GM23338 (cell line): Measurements from ENCODE around the gene ATP8B2. TPM values are rescaled to one million over a fixed set of nuclear protein-coding genes. Genes with fewer than 3 reads are reported as not detected.
A peak's percentile ranks its signal among the peaks of the same experiment; 100 is the strongest.
"Not testable (repeated sequence)": the region's sequence is repeated elsewhere in the genome, so short reads cannot be mapped to it uniquely, and the experiment has no call there.

Experiments
- ATAC-seq: fragments of 200-7000 bp; cut with Tn5 transposase; 3 replicates; pipeline ENCODE4 v1.9.1; 2020
- DNase-seq: peaks from one replicate; pipeline ENCODE4 v3.0.0-alpha.2; 2015; ENCODE audit warnings: low spot score
- H2AFZ ChIP-seq: fragments of 200-600 bp; sonication (generic); 2 replicates; pipeline ENCODE4 v1.8.0; 2016; ENCODE audit warnings: antibody characterized with exemption, mild to moderate bottlenecking, moderate library complexity
- H3F3A ChIP-seq: fragments of 200-600 bp; sonication (generic); replicated peaks from 2 replicates; pipeline ENCODE4 v1.8.0; 2017; ENCODE audit warnings: antibody characterized with exemption, mixed run types, low read depth
- H3K27ac ChIP-seq: fragments of 200-600 bp; sonication (generic); 2 replicates; pipeline ENCODE4 v1.6.1; 2016; ENCODE audit warnings: low read depth
- H3K27me3 ChIP-seq: fragments of 200-600 bp; sonication (generic); 2 replicates; pipeline ENCODE4 v1.8.0; 2016; ENCODE audit warnings: mild to moderate bottlenecking, mixed run types, moderate library complexity; ENCODE audit not compliant: insufficient read depth
- H3K36me3 ChIP-seq: fragments of 200-600 bp; sonication (generic); 2 replicates; pipeline ENCODE4 v1.8.0; 2016; ENCODE audit warnings: mild to moderate bottlenecking; ENCODE audit not compliant: insufficient read depth
- H3K4me1 ChIP-seq: fragments of 200-600 bp; sonication (generic); 2 replicates; pipeline ENCODE4 v1.8.0; 2016; ENCODE audit warnings: mild to moderate bottlenecking, moderate library complexity; ENCODE audit not compliant: insufficient read depth
- H3K4me2 ChIP-seq: fragments of 200-600 bp; sonication (generic); 2 replicates; pipeline ENCODE4 v1.7.1; 2017; ENCODE audit warnings: mixed run types
- H3K4me3 ChIP-seq: fragments of 200-600 bp; sonication (generic); 2 replicates; pipeline ENCODE4 v1.6.1; 2016; ENCODE audit warnings: mixed run types
- H3K79me2 ChIP-seq: fragments of 200-600 bp; sonication (generic); replicated peaks from 2 replicates; pipeline ENCODE4 v1.8.0; 2017; ENCODE audit warnings: mild to moderate bottlenecking; ENCODE audit not compliant: insufficient read depth
- H3K9me2 ChIP-seq: fragments of 200-600 bp; sonication (generic); 2 replicates; pipeline ENCODE4 v1.8.0; 2017; ENCODE audit not compliant: insufficient read depth
- H4K20me1 ChIP-seq: fragments of 200-600 bp; sonication (generic); replicated peaks from 2 replicates; pipeline ENCODE4 v1.8.0; 2017; ENCODE audit warnings: mild to moderate bottlenecking; ENCODE audit not compliant: insufficient read depth
- H3K27ac Mint-ChIP-seq: 2 replicates; pipeline ENCODE4 v1.8.0; 2020; ENCODE audit warnings: inconsistent platforms, mild to moderate bottlenecking, moderate library complexity, mixed read lengths
- H3K27me3 Mint-ChIP-seq: 3 replicates; pipeline ENCODE4 v1.8.0; 2022; ENCODE audit warnings: low read depth, mild to moderate bottlenecking, moderate library complexity, mixed read lengths, inconsistent platforms; ENCODE audit not compliant: insufficient read depth, poor library complexity
- H3K36me3 Mint-ChIP-seq: 3 replicates; pipeline ENCODE4 v1.8.0; 2021; ENCODE audit warnings: low read depth, mild to moderate bottlenecking, inconsistent platforms, moderate library complexity, mixed read lengths
- H3K4me1 Mint-ChIP-seq: 3 replicates; pipeline ENCODE4 v1.8.0; 2020; ENCODE audit warnings: mild to moderate bottlenecking, inconsistent platforms, mixed read lengths
- H3K4me3 Mint-ChIP-seq: 3 replicates; pipeline ENCODE4 v1.8.0; 2021; ENCODE audit warnings: moderate library complexity, mild to moderate bottlenecking, inconsistent platforms, mixed read lengths
- H3K9me3 Mint-ChIP-seq: 3 replicates; pipeline ENCODE4 v1.8.0; 2020; ENCODE audit warnings: moderate library complexity, mild to moderate bottlenecking, inconsistent platforms, mixed read lengths
- CREB1 ChIP-seq: fragments of 250-450 bp; sonication (Bioruptor Pico); IDR thresholded peaks from 2 replicates; pipeline ENCODE4 v1.5.0; 2020; ENCODE audit warnings: low read depth, mild to moderate bottlenecking, moderate library complexity
- EZH2 ChIP-seq: fragments of 200-600 bp; sonication (generic); IDR thresholded peaks from one replicate; pipeline ENCODE4 v1.8.0; 2017; ENCODE audit warnings: antibody characterized with exemption, mild to moderate bottlenecking, low read depth; ENCODE audit not compliant: unreplicated experiment
- EZH2phosphoT487 ChIP-seq: fragments of 200-600 bp; sonication (generic); IDR thresholded peaks from one replicate; pipeline ENCODE4 v1.8.1; 2018; ENCODE audit warnings: antibody characterized with exemption; ENCODE audit not compliant: unreplicated experiment
- JUNB ChIP-seq: IDR thresholded peaks from one replicate; pipeline ENCODE4 v1.6.1; 2016; ENCODE audit warnings: antibody characterized with exemption; ENCODE audit not compliant: unreplicated experiment
- NANOG ChIP-seq: IDR thresholded peaks from 2 replicates; pipeline ENCODE4 v1.6.1; 2016; ENCODE audit warnings: antibody characterized with exemption, borderline replicate concordance
- POLR2AphosphoS5 ChIP-seq: IDR thresholded peaks from 2 replicates; pipeline ENCODE4 v1.6.1; 2016; ENCODE audit warnings: antibody characterized with exemption, low read depth
- REST ChIP-seq: IDR thresholded peaks from one replicate; pipeline ENCODE4 v1.6.1; 2018; ENCODE audit warnings: antibody characterized with exemption; ENCODE audit not compliant: unreplicated experiment
- STAT1 ChIP-seq: IDR thresholded peaks from one replicate; pipeline ENCODE4 v1.6.1; 2016; ENCODE audit warnings: antibody characterized with exemption; ENCODE audit not compliant: unreplicated experiment
- ZNF114 ChIP-seq: fragments of 250-450 bp; sonication (Bioruptor Pico); IDR thresholded peaks from 2 replicates; pipeline ENCODE4 v1.5.0; 2020; ENCODE audit warnings: mild to moderate bottlenecking, moderate library complexity
- ZNF331 ChIP-seq: fragments of 250-450 bp; sonication (Bioruptor Pico); IDR thresholded peaks from 2 replicates; pipeline ENCODE4 v1.5.0; 2020; ENCODE audit warnings: low read depth, mild to moderate bottlenecking, moderate library complexity
- polyA plus RNA-seq: library from polyadenylated mRNA; unstranded; fragments of >200 nt; fragmentation: Nextera tagmentation; extraction: Ambion mirVana; gene quantifications from 2 replicates; pipeline ENCODE4 v1.2.1, GENCODE V29; 2016
- total RNA-seq: library from RNA; depleted of rRNA; stranded (reverse); fragments of >200 nt; shearing (Covaris generic); gene quantifications from 2 replicates; pipeline ENCODE4 v1.2.3, GENCODE V29; 2014
- TF ChIP-seq, protein P1 (sequence below): fragments of 250-450 bp; sonication (Bioruptor Pico); IDR thresholded peaks from 2 replicates; pipeline ENCODE4 v1.5.0; 2020; ENCODE audit warnings: mild to moderate bottlenecking, moderate library complexity
- TF ChIP-seq, protein P2 (sequence below): IDR thresholded peaks from 2 replicates; pipeline ENCODE4 v1.6.1; 2016; ENCODE audit warnings: antibody characterized with exemption

ATP8B2 gene
- total and polyA plus RNA-seq, 2 experiments from 2014 or later = 11.0 to 112 TPM

GRCh38 chr1:154360881-154361280 lies 35.6 kb downstream of the ATP8B2 start:
- H3K36me3 ChIP-seq, DNase-seq, H3K4me1 ChIP-seq, H4K20me1 ChIP-seq, H2AFZ ChIP-seq, ATAC-seq, H3K79me2 ChIP-seq, H3K4me3 Mint-ChIP-seq, H3K27me3 Mint-ChIP-seq, H3K4me2 ChIP-seq, H3F3A ChIP-seq, H3K4me3 ChIP-seq, H3K27me3 ChIP-seq, H3K36me3 Mint-ChIP-seq, H3K9me2 ChIP-seq, H3K27ac Mint-ChIP-seq, H3K4me1 Mint-ChIP-seq: not testable (repeated sequence)
- H3K27ac ChIP-seq = peak overlapping the region; percentile 73; the same call in 1 of the 2 replicates
- peaks cover 11% of the 10 kb centered on the region for H3K9me3 Mint-ChIP-seq

DNA sequence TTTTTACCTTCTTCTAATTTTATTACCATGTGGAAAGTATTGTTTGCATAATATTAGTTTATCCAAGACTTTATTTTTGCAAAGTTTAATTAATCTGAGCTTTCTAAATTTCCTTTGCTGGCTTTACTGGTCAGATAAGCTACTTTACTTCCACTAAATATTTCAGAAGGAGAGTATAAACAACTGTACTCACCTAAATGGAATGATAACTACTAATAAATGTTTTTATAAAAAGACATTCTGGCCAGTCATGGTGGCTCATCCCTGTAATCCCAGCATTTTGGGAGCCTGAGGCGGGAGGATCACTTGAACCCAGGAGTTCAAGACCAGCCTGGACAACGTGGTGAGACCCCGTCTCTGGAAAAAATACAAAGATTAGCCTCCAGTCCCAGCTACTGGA lies 36.0 kb downstream of the ATP8B2 start:
- DNase-seq = no peak

More for the DNA sequence above, 36.0 kb downstream of the ATP8B2 start:
- Histone ChIP-seq H3K4me2 (0 out of 2 replicates have a peak overlapping the region, but pooled peaks have one; percentile 23), H3K27me3 (no peaks in the 10 kb centered on the region), H3F3A (no peaks in the 10 kb centered on the region), H2AFZ (no peak overlapping the region), H3K27ac (peak overlapping the region; percentile 73), H3K79me2 (no peaks in the 10 kb centered on the region), H3K4me1 (no peaks in the 10 kb centered on the region; the same call in 1 of the 2 replicates), H3K4me3 (no peak overlapping the region), H3K36me3 (no peaks in the 10 kb centered on the region), H4K20me1 (no peaks in the 10 kb centered on the region), H3K9me2 (no peaks in the 10 kb centered on the region)
- H3K9me3 Mint-ChIP-seq = peaks cover 11% of the 10 kb centered on the region
- no peak overlapping the region for H3K4me3 Mint-ChIP-seq
- no peaks in the 10 kb centered on the region for H3K36me3 Mint-ChIP-seq
- no peak overlapping the region; the same call in 1 of the 2 replicates for H3K27ac Mint-ChIP-seq
- H3K27me3 Mint-ChIP-seq = peaks cover 9% of the 10 kb centered on the region
- no peak for TF ChIP-seq EZH2
- no peak for TF ChIP-seq ZNF114
- TF ChIP-seq, protein P1, sequence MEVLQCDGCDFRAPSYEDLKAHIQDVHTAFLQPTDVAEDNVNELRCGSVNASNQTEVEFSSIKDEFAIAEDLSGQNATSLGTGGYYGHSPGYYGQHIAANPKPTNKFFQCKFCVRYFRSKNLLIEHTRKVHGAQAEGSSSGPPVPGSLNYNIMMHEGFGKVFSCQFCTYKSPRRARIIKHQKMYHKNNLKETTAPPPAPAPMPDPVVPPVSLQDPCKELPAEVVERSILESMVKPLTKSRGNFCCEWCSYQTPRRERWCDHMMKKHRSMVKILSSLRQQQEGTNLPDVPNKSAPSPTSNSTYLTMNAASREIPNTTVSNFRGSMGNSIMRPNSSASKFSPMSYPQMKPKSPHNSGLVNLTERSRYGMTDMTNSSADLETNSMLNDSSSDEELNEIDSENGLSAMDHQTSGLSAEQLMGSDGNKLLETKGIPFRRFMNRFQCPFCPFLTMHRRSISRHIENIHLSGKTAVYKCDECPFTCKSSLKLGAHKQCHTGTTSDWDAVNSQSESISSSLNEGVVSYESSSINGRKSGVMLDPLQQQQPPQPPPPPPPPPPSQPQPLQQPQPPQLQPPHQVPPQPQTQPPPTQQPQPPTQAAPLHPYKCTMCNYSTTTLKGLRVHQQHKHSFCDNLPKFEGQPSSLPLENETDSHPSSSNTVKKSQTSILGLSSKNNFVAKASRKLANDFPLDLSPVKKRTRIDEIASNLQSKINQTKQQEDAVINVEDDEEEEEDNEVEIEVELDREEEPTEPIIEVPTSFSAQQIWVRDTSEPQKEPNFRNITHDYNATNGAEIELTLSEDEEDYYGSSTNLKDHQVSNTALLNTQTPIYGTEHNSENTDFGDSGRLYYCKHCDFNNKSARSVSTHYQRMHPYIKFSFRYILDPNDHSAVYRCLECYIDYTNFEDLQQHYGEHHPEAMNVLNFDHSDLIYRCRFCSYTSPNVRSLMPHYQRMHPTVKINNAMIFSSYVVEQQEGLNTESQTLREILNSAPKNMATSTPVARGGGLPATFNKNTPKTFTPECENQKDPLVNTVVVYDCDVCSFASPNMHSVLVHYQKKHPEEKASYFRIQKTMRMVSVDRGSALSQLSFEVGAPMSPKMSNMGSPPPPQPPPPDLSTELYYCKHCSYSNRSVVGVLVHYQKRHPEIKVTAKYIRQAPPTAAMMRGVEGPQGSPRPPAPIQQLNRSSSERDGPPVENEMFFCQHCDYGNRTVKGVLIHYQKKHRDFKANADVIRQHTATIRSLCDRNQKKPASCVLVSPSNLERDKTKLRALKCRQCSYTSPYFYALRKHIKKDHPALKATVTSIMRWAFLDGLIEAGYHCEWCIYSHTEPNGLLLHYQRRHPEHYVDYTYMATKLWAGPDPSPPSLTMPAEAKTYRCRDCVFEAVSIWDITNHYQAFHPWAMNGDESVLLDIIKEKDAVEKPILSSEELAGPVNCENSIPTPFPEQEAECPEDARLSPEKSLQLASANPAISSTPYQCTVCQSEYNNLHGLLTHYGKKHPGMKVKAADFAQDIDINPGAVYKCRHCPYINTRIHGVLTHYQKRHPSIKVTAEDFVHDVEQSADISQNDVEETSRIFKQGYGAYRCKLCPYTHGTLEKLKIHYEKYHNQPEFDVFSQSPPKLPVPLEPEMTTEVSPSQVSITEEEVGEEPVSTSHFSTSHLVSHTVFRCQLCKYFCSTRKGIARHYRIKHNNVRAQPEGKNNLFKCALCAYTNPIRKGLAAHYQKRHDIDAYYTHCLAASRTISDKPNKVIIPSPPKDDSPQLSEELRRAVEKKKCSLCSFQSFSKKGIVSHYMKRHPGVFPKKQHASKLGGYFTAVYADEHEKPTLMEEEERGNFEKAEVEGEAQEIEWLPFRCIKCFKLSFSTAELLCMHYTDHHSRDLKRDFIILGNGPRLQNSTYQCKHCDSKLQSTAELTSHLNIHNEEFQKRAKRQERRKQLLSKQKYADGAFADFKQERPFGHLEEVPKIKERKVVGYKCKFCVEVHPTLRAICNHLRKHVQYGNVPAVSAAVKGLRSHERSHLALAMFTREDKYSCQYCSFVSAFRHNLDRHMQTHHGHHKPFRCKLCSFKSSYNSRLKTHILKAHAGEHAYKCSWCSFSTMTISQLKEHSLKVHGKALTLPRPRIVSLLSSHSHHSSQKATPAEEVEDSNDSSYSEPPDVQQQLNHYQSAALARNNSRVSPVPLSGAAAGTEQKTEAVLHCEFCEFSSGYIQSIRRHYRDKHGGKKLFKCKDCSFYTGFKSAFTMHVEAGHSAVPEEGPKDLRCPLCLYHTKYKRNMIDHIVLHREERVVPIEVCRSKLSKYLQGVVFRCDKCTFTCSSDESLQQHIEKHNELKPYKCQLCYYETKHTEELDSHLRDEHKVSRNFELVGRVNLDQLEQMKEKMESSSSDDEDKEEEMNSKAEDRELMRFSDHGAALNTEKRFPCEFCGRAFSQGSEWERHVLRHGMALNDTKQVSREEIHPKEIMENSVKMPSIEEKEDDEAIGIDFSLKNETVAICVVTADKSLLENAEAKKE (CRISPR knock-in tag) = no peak
- TF ChIP-seq ZNF331 (CRISPR knock-in tag) = no peak
- no peak for TF ChIP-seq REST
- TF ChIP-seq, protein P2, sequence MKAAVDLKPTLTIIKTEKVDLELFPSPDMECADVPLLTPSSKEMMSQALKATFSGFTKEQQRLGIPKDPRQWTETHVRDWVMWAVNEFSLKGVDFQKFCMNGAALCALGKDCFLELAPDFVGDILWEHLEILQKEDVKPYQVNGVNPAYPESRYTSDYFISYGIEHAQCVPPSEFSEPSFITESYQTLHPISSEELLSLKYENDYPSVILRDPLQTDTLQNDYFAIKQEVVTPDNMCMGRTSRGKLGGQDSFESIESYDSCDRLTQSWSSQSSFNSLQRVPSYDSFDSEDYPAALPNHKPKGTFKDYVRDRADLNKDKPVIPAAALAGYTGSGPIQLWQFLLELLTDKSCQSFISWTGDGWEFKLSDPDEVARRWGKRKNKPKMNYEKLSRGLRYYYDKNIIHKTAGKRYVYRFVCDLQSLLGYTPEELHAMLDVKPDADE = no peak
- TF ChIP-seq STAT1 = no peak
- no peak for TF ChIP-seq EZH2phosphoT487
- TF ChIP-seq CREB1 = no peak
- no peak for TF ChIP-seq POLR2AphosphoS5
- no peak for TF ChIP-seq JUNB
- no peak for TF ChIP-seq NANOG
- peaks cover 8% of the 10 kb centered on the region; the same call in 2 of the 3 replicates for H3K4me1 Mint-ChIP-seq
- ATAC-seq = no peak
